Femur (tissue), 1 donor: ENCODE measurements around the gene ACOD1.

ENCODE experiments used
- DNase-seq: peaks from one replicate; pipeline ENCODE4 v3.0.0-alpha.2; 2017

ACOD1 gene

GRCh38 chr13:76992548-76993001, 44.3 kb downstream of the ACOD1 start:
- peak; percentile 39 for DNase-seq

- no peak for DNase-seq
These were observed 44.7 kb downstream of the ACOD1 start for GRCh38 chr13:76993021-76993420.

GRCh38 chr13:76993473-76993872, 45.2 kb downstream of the ACOD1 start:
- no peak for DNase-seq

DNA sequence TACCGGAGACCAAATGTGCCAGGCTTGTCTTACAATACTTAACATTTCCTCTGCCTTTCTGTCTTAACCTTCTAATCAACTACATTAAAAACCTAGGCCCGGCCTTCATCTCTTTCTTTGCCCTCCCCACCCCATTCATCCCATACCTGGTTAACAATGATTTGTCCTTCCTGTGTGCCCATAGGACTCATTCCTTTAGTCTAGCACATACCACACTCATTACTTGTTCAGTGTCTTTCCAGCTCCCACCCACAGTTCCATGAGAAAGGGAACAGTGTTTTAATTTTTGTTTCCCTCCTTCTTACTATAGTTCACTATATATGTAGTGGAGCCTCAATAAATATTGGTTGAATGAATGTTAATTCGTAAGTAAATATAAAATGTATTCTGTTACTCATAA, 46.0 kb downstream of the ACOD1 start:
- DNase-seq: no peak

GRCh38 chr13:77000475-77000874, 52.2 kb downstream of the ACOD1 start:
- DNase-seq: no peak

DNA sequence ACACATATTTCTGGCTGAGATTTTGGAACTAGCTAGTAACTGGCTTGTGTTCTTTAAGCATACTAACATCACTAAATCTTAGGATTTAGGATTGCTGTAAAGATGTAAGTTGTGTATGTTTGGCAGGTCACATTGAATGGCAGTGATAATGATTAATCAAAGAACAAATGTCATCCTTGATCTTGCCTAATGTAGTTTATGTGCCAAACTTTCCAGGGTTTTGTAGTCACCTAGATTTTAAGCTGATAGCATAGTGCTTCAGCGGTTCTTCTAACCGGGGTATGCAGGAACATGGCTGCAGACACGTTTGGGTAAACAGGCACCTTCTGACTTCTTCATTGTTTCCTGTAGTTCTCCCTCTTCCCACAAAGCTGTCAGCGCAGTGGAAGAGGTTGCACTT, 53.2 kb downstream of the ACOD1 start:
- DNase-seq: no peak

GRCh38 chr13:77001963-77002587, 53.8 kb downstream of the ACOD1 start:
- DNase-seq: no peak

DNA sequence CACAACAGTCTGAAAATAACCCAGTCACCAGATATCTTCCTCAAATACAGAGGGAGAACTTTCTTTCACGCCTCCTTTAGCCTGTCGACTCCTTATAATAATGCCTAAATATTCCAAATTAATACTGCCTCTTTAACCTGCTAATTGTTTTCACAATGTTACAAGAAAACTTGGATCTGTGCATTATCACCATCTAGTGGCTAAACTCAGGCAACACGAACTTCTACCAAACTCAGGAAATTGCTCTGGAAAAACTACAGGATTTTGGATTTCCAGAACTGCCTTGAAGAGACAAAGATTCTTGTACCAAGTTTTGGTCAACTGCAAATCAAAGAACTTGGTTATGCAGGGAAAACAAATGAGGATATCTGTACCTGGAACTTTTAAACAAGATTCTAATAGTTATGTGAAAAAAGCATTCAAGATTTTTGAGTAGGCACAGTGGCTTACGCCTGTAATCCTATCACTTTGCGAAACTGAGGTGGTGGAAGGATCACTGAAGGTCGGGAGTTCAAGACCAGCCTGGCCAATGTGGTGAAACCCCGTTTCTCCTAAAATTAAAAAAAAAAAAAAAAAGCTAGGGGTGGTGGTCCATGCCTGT, 54.4 kb downstream of the ACOD1 start:
- DNase-seq: no peak
